Germinal center (tissue), 1 donor: ENCODE results near the gene SYT14.
A peak's percentile ranks its signal among the peaks of the same experiment; 100 is the strongest.
"Not testable (repeated sequence)": the region's sequence is repeated elsewhere in the genome, so short reads cannot be mapped to it uniquely, and the experiment has no call there.

Experiments used
- DNase-seq: peaks from one replicate; pipeline ENCODE4 v3.0.0; 2012; ENCODE audit warnings: mixed read lengths, low spot score

Gene SYT14

GRCh38 chr1:209937996-209938959, at the start of gene SYT14:
SYT14 (plus strand) TSS chr1:209938217; CDS start chr1:209938265, 48 bp downstream.
- DNase-seq = peak; percentile 18

GRCh38 chr1:209888291-209889076, 49.5 kb upstream of the SYT14 start:
- not testable (repeated sequence) for DNase-seq

GRCh38 chr1:209889077-209889418, 49.0 kb upstream of the SYT14 start:
- no peak for DNase-seq

GRCh38 chr1:209890641-209891330, 47.2 kb upstream of the SYT14 start:
- DNase-seq = no peak

GRCh38 chr1:209893751-209894150, 44.3 kb upstream of the SYT14 start:
- no peak for DNase-seq

GRCh38 chr1:209895709-209896108, 42.3 kb upstream of the SYT14 start:
- DNase-seq = no peak

- no peak for DNase-seq
Measured at GRCh38 chr1:209896346-209896745, 41.7 kb upstream of the SYT14 start.

- not testable (repeated sequence) for DNase-seq
Measured at GRCh38 chr1:209898271-209898670, 39.7 kb upstream of the SYT14 start.

- not testable (repeated sequence) for DNase-seq
Measured at GRCh38 chr1:209898851-209899250, 39.2 kb upstream of the SYT14 start.

GRCh38 chr1:209899948-209900347, 38.1 kb upstream of the SYT14 start:
- DNase-seq = peak; percentile 10

- DNase-seq = no peak
Measured at GRCh38 chr1:209900734-209901133, 37.3 kb upstream of the SYT14 start.

GRCh38 chr1:209901211-209901610, 36.8 kb upstream of the SYT14 start:
- no peak for DNase-seq

- not testable (repeated sequence) for DNase-seq
Measured at GRCh38 chr1:209904774-209905173, 33.2 kb upstream of the SYT14 start.

GRCh38 chr1:209911746-209912145, 26.3 kb upstream of the SYT14 start:
- no peak for DNase-seq

- DNase-seq = no peak
Measured at GRCh38 chr1:209912306-209912705, 25.7 kb upstream of the SYT14 start.

GRCh38 chr1:209919637-209920036, 18.4 kb upstream of the SYT14 start:
- DNase-seq = not testable (repeated sequence)

- DNase-seq = no peak
Measured at GRCh38 chr1:209920844-209921243, 17.2 kb upstream of the SYT14 start.

- DNase-seq = no peak
Measured at GRCh38 chr1:209924390-209924789, 13.6 kb upstream of the SYT14 start.

GRCh38 chr1:209926045-209926444, 12.0 kb upstream of the SYT14 start:
- no peak for DNase-seq

- no peak for DNase-seq
Measured at GRCh38 chr1:209927466-209927865, 10.6 kb upstream of the SYT14 start.

- DNase-seq = no peak
Measured at GRCh38 chr1:209929751-209930150, 8.3 kb upstream of the SYT14 start.

GRCh38 chr1:209931141-209931540, 6.9 kb upstream of the SYT14 start:
- no peak for DNase-seq
